Bone marrow (tissue), 2 donors: Measurements from ENCODE around the gene ALKBH7.

Source experiments
- DNase-seq, 2 donors: peaks; one replicate each; lab custom pipeline; 2025; lab: John Stamatoyannopoulos, UW

ALKBH7 gene

DNA sequence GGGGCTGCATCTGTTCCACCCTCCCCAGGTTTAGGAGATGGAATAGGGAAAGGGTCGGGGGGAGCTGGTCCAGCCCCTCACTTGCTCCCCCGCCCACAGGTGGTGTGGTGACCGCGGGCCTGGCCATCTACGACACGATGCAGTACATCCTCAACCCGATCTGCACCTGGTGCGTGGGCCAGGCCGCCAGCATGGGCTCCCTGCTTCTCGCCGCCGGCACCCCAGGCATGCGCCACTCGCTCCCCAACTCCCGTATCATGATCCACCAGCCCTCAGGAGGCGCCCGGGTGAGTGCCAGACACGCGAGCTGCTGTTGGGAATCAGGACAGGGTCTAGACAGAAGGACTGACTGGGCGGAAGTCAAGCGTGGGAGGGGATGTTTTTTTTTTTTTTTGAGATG, 8.2 kb upstream of the ALKBH7 start:
- DNase-seq = no peak

DNA sequence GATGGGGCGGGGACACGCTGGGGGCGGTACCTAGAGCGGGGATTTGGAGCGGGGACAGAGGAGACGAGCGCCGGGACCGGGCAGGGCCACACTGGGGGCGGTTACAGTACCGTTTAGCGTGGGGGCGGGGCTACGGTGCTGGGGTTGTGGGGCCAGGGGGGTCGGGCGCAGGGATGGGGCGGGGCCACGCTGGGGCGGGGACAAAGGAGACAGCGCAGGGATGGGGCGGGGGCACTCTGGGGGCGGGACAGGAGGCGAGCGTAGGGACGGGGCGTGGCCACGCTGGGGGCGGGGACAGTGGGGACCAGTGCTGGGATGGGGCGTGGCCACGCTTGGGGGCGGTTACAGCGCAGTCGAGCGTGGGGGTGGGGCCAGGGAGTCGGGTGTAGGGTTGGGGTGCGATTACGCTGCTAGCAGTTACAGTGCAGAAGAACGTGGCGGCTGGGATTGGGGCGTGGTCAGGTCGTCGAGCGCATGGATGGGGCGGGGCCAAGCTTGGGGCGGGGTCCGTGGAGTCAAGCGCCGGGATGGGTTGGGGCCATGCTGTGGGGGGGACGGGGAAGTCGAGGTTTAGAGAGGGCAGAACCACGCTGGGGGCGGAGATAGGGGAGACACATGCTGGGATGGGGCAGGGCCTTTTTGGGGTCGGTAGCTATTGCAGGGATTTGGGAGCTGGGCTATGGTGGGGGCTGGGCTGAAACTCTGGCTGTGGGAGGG, 660 bp downstream of the ALKBH7 start:
- peak; percentile 96 to 99 for DNase-seq

DNA sequence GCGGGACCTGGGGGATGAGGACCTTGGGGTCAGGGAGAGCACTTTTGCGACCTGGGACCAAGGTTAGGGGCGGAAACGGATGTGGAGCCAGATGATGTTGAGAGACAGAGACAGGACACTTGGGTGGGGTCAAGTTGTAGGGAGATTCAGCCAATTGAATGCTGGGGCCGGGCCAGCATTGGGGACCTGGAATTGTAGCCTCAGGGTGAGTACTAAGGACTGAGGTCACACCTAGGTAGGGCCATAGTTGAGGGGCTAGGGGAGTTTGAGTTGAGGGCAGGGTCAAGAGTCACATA, 1.2 kb downstream of the ALKBH7 start:
- DNase-seq = no peak

DNA sequence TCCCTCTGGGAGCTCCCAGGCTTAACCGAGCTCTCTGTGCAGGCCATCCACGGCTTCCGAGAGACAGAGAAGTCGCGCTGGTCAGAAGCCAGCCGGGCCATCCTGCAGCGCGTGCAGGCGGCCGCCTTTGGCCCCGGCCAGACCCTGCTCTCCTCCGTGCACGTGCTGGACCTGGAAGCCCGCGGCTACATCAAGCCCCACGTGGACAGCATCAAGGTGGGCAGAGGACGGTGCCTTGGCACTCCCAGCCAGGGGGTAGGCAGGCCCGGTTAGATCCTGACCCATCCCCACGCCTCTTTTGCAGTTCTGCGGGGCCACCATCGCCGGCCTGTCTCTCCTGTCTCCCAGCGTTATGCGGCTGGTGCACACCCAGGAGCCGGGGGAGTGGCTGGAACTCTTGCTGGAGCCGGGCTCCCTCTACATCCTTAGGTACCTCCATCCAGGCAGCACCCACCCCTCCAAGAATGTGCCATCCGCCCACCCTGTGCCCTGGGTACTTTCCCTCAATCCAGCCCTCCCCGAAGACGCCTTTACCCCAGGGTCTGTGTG, 1.6 kb downstream of the ALKBH7 start:
- no peak for DNase-seq

DNA sequence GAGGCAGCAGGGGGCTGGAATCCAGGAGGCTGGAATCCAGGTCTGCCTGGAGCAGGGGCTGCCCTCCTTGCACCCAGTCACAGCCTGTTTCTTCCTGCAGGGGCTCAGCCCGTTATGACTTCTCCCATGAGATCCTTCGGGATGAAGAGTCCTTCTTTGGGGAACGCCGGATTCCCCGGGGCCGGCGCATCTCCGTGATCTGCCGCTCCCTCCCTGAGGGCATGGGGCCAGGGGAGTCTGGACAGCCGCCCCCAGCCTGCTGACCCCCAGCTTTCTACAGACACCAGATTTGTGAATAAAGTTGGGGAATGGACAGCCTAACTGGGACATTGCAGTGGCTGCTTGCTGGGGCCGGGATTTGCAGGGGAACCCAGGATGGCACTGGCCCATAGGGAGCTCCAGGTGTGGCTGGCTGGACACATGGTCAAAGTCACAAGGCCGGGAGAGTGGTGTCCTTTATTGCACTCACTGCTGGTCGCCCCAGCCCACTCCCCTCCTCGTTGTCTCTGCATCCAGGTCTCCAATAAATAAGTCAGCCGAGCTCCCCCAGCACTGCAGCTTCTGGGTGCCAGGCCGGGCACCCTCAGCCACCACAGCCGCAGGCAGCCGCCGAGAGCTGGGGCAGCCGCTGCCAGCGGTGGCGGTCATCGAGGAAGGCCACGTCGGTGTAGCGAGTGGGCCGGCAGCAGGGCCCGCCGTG, 2.3 kb downstream of the ALKBH7 start:
- no peak for DNase-seq

DNA sequence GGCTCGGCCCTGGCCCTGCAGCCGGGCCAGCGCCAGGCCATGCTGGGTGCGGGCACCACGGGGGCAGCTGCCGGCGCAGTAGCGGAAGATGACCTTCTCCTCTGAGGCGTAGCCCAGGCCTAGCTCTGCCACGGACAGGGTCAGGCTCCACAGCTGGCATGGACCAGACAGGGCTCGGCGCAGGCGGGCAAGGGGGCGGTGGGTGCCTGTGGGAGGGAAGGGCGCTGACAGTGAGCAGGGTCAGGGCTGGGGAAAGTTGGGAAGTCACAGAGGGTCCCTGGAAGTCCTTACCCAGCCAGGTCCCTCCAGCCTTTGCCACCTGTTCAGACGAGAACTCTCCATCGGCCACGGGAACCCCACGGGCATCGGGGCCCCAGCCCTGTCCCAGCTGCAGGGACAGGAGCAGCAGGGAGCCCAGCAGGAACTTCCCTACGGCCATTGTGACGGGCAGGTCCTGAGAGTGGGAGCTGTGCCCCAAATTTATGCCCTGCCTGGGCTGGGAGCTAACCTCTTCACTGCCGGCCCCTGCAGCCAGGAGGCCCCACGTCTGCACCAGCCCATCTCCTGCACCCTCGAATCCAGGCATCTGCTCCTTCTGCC, 2.9 kb downstream of the ALKBH7 start, which contains the start of gene PSPN:
Gene PSPN (minus strand): TSS at position 523 of the 600 bp plus-strand sequence. CDS start 84 bp downstream, at position 439.
- DNase-seq = no peak

DNA sequence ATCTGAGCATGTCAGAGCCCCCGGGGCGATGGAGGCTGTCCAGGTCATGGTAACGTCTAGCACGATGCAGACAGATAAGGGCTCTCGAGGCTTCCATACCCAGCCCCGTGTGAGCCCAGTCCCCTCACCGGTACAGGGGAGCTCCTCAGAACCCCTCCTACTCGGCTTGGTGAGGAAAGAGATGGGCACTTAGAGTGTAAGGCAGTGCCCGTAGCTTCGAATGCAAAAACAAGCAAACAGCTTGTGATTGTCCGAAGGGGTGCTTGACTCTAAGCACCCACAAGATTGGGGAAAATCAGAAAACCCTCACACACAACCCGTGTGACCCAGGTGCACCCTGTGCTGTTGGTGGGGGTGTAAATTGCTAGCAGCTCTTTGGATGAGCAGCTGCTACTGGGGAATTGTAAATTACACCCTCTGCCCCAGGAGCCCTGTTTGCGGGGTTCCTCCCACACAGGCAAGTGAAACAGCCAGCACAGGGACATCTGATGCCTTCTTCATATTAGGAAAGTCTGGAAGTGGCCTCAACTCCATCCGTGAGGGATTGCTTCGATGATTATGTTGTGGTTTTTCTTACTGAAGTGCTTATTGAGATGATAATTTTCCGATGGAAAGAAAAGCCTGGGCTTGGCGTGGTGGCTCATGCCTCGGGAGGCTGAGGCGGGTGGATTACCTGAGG, 4.1 kb downstream of the ALKBH7 start:
- DNase-seq = no peak

DNA sequence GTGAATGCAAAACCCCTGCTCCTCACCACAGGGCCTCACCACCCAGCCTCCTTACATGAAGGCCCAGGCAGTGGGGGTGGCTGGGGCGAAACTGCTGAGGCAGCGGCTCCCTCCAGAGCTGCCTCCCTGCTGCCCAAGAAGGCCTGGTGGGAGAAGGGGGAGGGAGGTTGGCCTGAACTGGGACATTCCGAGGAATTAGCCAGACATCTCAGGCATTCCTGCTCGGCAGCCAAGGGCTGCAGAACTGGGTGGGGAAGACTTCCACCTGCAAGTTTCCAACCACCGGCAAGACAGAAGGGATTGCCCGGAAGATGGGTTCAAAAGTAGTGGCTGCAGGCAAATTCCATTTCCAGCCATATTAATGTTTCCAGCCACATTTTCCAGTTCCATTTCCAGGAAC, 5.4 kb downstream of the ALKBH7 start:
- DNase-seq = no peak

DNA sequence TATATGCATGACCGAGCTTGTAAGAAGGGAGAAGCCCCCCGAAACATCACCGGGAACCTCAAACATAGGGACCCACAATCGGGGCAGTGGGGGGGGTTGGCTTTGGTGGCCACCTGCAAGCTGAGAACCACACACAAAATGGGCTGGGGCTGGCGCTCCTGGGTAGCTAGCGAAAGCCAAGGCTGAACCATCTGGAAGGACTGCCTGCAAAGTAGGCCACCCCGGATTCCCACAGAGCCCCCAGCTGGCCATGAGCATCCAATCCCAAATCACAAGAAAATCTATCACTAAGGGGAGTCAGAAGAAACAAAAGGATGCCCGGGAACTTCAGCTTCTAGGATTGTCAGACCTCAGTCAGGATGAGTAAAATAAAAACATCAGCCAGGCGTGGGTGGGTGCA, 5.9 kb downstream of the ALKBH7 start:
- no peak for DNase-seq

DNA sequence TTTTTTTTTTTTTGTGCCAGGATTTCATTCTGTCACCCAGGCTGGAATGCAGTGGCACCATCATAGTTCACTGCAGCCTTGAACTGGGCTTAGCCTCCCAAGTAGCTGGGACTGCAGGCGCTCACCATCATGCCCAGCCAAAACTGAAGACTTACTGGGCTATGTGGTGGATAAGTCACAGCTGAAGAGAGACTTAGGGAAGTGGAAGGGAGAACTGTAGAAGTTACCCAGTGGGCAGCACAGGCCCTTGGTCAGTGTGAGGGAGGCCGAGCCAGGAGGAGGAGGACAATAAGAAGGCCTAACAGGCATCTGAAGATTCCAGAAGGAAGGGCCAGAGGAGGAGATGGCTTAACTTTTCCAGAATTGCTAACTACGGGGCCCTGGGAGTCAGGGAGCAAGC, 7.2 kb downstream of the ALKBH7 start:
- no peak for DNase-seq

DNA sequence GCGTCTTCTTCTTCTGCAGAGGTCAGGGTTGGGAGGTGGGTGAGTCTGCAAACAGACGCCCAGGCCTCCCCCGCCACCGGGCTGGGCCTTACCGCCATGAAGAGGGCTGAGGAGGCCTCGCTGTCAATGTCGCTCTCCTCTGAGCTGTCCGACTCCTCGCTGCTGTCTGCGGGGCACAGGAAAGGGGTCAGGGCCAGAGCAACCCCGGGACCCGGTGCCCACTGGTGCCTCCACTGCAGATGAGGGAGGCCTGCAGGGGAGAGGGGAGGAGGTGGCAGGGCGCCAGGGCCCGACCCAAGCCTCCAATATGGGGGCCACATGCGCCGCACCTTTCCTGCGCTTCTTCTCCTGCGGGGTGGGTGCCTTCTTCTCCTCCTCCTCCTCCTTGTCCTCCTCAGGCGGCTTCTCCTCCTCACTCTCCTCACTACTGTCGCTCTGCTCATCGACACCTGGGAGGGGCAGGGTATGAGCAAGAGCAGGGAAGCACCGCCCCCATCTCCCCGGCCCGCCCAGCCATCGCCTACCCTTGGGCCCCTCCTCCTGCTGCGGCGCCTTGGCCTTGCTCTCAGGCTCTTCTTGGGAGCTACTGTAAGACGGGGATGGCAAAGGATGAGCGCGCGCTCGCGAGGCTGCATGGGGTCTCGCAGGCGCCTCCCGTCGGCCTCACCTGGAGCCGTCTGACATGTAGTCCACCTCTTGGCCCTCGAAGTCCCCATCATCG, 8.6 kb downstream of the ALKBH7 start:
- no peak for DNase-seq

DNA sequence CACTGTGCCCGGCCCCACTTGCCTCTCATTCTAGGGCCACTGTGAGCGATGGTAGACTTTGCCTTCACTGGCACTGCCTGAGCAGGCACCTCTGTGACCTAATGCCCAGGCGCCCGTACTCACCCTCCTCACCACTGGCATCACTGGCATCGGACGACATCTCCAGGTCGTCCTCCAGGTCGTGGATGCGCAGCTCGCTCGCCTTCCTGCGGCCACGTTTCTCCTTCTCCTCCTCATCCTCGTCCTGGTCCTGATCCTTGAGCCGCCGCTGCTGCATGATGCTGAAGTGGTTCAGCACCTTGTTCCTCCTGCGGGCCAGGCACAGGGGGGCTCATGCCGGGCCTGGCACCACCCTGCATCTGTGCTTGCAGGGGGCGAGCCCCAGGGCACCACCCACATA, 10.6 kb downstream of the ALKBH7 start:
- DNase-seq = no peak

DNA sequence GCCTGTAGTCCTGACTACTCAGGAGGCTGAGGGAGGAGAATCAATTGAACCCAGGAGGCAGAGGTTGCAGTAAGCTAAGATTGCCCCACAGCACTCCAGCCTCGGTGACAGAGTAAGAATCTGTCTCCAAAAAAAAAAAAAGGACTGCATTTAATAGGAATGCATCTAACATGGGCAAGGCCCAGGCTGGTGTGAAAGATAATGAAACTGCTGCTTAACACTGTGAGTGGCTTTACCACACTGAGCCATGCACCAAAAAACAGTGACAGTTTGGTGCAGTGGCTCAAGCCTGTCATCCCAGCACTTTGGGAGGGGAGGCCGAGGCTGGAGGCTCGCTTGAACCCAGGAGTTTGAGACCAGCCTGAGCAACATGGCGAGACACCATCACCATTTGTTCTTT, 11.8 kb downstream of the ALKBH7 start:
- no peak for DNase-seq

DNA sequence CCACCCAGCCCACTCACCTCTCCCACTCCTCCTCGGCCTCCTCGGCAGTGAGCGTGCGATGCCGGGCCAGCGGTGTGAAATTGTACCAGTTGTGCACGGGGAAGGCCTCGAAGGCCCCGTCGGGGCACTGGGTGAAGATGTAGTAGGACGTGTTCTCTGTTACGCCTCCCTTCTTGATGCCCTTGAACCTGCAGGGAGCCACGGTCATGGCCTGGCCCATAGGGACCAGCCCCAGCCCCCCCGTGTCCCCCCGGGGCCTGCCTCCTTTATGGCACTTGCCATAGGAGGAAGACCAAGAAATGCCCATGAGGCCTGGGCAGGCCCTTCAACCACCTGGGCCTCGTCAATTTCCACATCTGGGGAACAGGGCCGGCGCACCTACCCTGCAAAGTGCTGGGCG, 14.8 kb downstream of the ALKBH7 start:
- no peak for DNase-seq

DNA sequence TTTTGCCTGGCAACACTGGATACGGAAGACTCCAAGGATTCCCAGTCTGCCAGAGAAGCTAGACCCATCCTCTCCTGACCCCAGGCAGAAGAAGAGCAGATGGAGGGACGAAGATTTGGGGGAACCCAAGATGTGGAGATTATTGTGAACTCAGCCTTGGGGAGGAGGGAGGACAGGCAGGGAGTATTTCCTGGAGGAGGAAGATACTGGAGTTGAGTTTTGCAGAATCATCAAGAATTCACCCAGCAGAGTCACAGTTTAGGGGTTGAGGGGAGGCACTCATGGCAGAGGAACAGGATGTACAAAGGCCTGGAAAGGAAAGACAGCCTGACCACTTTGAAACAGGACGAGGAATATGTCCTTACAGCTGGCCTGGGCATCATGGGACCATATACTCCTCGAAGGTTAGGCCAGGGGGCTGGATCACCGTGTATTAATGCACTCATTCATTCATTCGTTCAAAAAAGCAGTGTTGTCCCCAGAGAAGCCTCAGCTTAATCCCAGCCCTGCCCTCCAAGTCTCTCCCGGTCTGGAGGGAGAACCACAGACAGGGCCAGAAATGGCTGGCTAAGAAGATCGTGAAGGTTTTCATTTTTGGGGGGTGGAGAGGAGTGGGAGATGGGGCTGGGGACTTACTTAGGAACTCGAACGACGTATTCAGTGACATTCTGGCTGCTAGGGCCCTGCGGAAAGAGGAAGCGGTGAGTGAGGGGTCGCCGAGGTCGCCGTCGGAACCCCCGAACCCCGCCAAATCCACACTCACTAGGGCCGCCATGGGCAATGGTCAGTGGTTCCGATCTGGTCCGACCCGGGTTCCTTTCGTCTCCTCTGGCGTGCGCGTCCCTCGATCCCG, 19.9 kb downstream of the ALKBH7 start:
- DNase-seq = no peak

DNA sequence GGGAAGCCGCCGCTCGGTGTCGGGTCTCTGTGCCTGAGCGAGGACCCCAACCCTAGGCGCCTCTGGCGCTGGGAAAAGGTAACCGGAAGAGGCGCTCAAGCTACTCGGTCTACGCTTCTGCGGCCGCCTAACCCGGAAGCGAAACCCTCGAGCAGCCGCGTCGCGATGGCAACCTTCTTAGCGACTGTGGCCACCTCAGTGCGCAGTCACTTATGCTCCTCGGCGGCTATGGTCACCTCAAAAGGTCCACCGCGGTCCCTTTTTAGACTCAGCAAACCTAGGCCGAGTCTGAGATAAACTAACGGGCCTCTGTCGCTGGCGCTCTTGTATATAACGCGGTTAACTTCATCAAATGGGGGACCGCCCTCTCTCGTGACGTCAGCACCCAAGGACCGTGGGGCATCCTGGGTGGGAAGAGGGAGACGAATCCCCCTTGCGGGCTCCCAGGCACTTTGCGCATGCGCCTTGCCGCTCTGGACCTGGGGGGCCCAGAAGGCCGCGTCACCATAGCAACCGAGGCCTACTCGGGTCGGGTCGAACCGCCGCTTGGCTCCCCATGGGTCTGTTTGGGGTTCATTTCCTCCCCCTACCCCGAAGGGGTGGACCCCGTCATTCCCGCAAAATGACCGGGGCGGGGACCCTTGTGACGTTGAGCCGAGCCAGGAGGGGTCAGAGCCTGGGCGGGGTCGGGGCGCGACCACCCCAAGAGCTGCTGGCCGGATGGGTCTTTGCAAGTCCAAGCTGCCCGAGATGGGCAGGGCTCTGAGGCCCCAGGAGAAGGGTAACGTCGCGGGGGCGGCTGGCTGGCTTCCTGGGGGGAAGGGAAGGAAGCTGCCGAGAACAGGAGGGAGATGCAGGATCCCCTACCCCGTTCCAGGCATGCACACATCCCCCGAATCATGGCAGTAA, 20.7 kb downstream of the ALKBH7 start, which contains the start of gene GTF2F1:
Gene GTF2F1 (minus strand): TSS at position 91 of the 909 bp plus-strand sequence. CDS start 169 bp downstream, outside the sequence.
- DNase-seq = peak; percentile 85 to 90

DNA sequence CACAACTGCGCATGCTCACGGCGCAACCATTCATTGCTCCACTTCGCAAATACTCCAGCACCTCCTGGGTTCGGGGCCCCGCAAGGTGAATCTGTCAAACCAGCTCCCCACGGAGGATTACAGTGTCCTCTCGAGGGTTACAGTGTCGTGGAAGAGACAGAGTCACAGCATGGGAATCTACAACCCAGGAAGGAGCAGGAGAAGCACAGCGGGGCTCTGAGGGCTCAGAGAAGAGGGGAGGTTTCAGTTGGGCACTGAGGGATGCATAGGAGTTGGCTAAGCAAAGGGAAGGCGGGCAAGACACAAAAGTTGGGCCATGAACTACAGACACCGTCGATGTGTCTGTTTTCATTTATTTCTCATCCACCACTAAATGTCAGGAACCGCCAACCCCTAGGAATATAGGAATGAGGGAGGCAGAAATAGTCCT, 21.4 kb downstream of the ALKBH7 start:
- DNase-seq = no peak

DNA sequence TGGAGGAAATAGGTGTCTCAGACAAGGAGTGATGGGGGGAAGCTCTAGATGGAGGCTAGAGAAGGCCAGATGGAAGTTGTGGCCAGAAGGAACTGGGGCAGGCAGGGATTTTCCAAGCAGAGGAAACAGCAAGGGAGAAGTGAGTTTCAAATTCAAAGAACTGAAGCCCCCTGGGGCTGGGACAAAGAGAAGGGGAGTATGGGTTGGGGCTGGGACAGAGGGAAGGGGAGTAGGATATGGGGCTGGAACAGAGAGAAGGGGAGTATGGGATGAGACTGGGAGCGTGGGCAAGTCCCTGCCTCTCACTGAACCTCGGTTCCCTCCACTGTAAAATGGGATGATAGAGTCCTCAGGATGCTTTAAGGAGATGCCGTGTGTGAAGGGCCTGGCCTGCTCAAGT, 22.2 kb downstream of the ALKBH7 start:
- DNase-seq = no peak

DNA sequence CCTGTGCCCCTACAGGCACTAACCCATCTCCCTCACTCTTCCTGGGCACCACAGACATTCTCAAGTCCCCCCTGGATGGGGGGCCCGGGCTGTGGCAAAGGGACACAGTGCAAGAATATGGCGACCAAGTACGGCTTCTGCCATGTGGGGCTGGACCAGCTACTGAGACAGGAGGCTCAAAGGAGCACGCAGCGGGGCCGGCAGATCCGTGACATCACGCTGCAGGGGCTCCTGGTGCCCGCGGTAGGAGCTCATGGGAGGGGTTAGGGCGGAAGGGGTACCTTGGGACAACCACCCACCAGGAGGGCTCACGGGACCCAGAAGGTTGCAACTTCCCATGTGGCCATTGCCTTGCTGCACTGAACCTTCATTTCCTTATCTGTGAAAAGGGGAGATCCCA, 23.7 kb downstream of the ALKBH7 start:
- no peak for DNase-seq
